Measurements from ENCODE around the gene DUS2.
"Not testable (repeated sequence)": the region's sequence is repeated elsewhere in the genome, so short reads cannot be mapped to it uniquely, and the experiment has no call there.

Gene DUS2

DNA sequence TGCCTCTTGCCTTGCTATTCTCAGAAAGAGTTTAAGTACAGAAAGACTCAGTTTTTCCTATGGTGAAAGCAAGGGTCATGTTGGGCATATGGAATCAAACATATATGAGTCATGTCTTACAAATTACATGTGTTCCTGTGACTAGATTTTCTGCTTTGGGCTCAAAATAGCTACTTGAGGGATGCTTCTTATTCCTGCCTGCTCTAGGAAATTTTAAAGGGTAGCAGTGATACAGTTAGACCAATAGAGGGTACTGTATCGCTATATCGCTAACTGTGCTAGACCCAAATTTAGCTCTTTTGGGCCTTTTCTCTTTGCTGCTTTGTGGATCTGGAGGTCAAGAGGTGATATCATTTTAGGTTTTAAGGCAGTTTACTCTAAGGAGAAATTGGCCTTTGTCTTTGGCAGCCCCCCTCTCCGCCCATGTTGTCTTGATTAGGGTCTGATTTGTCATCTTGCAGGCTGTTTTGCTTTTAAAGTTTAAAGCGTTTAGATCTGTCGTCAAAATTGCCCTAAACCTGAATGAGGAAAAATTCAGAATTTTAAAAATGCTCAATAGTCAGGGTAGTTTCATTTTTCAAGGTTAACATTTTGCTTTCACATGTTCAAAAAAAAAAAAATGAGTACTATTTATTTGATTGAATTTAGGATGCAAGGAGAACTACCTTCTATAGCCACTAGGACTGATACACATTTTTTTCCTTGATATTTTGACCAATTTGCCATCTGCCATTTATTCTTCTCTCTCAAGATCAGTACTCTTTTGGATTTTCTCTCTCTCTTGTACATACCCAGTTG, 70.9 kb downstream of the DUS2 start:
- no peak for DNase-seq

DNA sequence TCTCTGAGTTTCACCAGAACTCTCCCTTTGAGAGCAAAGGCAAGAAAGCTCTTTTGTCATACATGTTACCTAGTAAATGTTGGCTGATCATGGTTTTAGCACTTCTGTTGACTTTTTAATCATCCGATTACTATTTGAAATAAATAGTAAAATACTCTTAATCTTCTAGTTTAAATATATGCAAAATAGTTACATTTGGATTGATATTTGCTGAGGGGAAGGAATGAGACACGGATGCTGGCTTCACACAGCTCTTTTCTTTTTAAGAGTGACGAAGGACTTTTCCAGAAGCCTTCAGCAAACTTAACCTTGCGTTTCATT, 71.5 kb downstream of the DUS2 start:
- DNase-seq: no peak

DNA sequence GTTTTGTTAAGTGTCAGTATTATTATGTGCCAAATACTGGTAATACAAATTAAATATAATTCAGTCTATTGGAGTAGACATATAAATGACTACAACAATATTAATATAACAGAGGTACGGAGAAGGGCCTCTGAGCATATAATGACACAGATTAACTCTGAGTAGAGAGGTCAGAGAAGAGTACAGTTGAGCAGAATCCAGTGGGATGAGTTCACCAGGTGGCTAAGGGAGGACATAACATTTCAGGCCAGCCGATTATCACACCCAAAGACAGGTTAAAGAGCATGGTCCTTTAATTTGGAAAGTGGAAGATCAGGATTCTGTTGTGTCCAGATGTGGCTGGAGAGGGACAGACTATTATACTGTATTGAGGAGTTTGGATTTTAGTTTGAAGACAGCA, 73.4 kb downstream of the DUS2 start:
- DNase-seq: no peak

- DNase-seq: no peak
These were observed 74.0 kb downstream of the DUS2 start for GRCh38 chr16:68097088-68097487.

- DNase-seq: no peak
These were observed 74.8 kb downstream of the DUS2 start for GRCh38 chr16:68097895-68098294.

DNA sequence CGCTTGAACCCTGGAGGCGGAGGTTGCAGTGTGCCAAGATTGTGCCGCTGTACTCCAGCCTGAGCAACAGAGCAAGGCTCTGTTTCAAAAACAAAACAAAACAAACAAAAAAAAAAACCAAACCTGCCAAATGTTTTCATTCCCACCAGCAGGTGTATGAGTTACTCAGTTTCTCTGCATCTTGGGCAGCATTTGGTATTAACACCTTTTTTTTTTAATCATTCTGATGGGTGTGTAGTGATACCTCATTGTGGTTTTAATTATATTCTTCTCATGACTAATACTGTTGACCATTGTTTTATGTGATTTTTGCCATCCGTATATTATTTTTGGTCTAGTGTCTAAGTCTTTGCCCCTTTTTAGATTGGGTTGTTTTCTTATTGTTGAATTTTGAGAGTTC, 77.4 kb downstream of the DUS2 start:
- DNase-seq: no peak

DNA sequence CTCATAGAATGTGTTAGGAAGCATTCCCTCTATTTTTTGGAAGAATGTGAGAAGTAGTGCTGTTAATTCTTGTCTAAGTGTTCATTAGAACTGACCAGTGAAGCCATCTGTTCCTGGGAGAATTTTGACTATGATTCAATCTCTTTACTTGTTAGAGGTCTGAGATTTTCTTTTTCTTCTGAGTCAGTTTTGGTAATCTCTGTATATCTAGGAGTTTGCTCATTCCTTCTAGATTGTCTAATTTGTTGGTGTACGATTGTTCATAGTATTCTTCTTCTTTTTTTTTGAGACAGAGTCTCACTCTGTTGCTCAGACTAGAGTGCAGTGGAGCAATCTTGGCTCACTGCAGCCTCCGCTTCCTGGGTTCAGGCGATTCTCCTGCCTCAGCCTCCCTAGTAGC, 82.5 kb downstream of the DUS2 start:
- no peak for DNase-seq

DNA sequence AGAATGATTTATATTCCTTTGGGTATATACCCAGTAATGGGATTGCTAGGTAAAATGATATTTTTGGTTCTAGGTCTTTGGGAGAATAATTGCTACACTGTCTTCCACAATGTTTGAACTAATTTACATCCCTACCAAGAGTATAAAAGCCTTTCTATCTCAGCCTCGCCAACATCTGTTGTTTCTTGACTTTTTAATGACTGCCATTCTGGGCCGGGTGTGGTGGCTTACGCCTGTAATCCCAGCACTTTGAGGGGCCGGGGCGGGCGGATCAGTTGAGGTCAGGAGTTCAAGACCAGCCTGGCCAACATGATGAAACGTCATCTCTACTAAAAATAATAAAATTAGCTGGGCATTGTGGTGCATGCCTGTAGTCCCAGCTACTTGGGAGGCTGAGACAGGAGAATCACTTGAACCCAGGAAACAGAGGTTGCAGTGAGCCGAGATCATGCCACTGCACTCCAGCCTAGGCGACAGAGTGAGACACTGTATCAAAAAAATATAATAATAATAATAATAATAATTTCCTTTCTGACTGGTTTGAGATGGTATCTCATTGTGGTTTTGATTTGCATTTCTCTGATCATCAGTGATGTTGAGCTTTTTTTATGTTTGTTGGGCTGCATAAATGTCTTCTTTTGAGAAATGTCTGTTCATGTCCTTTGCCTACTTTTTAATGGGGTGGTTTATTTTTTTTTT, 84.3 kb downstream of the DUS2 start:
- DNase-seq: not testable (repeated sequence)

GRCh38 chr16:68109156-68109555, 86.1 kb downstream of the DUS2 start:
- DNase-seq: not testable (repeated sequence)

DNA sequence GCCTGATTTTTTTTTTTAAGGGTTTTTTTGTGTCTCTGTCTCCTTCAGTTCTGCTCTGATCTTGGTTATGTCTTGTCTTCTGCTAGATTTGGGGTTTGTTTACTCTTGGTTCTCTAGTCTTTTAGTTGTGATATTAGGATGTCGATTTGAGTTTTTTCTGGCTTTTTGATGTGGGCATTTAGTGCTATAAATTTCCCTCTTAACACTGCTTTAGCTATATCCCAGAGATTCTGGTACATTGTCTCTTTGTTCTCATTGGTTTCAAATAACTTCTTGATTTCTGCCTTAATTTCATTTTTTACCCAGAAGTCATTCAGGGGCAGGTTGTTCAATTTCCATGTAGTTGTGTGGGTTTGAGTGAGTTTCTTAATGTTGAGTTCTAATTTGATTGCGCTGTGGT, 87.5 kb downstream of the DUS2 start:
- not testable (repeated sequence) for DNase-seq

GRCh38 chr16:68111379-68111778, 88.3 kb downstream of the DUS2 start:
- DNase-seq: no peak

- no peak for DNase-seq
These were observed 90.1 kb downstream of the DUS2 start for GRCh38 chr16:68113059-68113761.

- no peak for DNase-seq
These were observed 90.7 kb downstream of the DUS2 start for GRCh38 chr16:68113765-68114240.

- DNase-seq: not testable (repeated sequence)
These were observed 91.9 kb downstream of the DUS2 start for GRCh38 chr16:68114939-68115338.

DNA sequence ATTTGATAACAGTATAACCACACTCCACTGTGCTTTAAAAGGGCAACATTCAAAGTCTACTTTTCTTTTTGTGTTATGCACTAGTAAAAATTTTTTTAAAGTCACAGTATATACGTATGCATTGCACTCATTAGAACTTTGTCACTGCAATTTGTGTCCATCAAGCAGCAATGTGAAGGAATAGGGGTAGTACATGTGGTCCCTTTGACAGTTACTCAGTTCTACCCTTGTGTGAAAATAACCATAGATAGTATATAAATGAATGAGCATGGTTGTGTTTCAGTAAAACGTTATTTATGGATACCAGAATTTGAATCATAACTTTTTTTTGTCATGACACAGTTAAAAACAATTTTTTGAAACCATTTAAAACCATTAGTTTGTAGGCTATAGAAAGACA, 92.8 kb downstream of the DUS2 start:
- no peak for DNase-seq

- DNase-seq: no peak
These were observed 93.3 kb downstream of the DUS2 start for GRCh38 chr16:68116256-68116867.

GRCh38 chr16:68117884-68118283, 94.8 kb downstream of the DUS2 start:
- no peak for DNase-seq

DNA sequence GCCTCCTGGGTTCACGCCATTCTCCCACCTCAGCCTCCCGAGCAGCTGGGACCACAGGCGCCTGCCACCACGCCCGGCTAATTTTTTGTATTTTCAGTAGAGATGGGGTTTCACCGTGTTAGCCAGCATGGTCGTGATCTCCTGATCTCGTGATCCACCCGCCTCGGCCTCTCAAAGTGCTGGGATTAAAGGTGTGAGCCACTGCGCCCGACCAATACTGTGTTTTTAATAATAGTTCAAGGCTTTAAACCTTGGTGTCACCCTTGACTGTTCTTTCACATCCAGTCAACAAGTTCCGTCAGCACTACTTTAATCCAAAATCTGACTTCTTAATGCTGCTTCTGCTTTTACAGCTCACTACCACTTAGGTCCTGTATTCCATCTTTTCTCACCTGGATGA, 95.9 kb downstream of the DUS2 start:
- not testable (repeated sequence) for DNase-seq

- not testable (repeated sequence) for DNase-seq
These were observed 97.4 kb downstream of the DUS2 start for GRCh38 chr16:68120496-68120895.

DNA sequence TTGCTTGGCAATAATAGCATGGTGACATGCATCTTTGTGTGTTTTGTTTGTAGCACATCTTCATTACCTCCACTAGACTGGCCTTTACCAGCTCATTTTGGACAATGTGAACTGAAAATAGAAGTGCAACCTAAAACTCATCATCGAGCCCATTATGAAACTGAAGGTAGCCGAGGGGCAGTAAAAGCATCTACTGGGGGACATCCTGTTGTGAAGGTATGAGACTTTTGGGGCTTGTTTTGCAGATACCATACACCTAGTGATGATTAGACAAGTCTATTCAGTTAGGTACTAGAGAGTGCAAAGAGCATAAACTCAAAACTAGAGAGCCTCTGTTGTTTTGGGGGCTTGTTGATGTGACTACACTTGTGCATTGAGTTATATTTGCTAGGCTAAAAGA, 103.3 kb downstream of the DUS2 start:
- DNase-seq: no peak

DNA sequence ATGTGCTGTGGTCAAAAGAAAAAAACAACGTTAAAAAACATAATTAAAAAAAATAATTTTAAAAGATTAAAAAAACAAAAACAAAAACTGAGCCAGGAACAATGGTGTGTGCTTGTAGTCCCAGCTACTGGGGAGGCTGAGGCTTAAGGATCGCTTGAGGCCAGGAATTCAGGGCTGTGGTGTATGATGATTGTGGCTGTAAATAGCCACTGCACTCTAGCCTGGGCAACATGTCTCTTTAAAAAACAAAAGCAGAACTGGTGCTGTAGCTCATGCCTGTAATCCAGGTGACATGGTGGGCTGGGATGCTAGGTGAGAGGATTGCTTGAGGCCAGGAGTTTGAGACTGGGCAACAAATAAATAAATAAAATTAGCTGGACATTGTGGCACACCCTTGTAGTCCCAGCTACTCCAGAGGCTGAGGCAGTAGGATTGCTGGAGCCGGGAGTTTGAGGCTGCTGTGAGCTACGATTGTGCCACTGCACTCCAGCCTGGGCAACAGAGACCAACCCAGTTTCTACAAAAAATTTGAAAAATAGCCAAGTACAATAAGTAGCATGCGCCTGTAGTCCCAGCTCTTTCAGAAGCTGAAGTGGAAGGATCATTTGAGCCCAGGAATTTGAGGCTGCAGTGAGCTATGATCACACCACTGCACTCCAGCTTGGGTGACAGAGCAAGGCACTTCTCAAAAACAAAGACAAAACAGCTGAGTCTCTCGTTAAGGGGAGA, 105.7 kb downstream of the DUS2 start:
- no peak for DNase-seq
